Right lobe of liver (tissue), 6 donors: Measurements from ENCODE around the gene ZFP91. TPM values are rescaled to one million over a fixed set of nuclear protein-coding genes. Genes with fewer than 3 reads are reported as not detected.

Source experiments
- ATAC-seq, 4 donors: fragments of 200-7000 bp; cut with Tn5 transposase; one replicate each; pipeline ENCODE4 v1.9.1; 2020; ENCODE audit warnings: mild to moderate bottlenecking in 4 of 4, moderate library complexity in 4 of 4
- DNase-seq, 3 donors: peaks; one replicate each; pipeline ENCODE4 v3.0.0-alpha.2; 2020
- H3K27ac ChIP-seq, 3 donors: fragments of 200-600 bp; one replicate each; pipeline ENCODE4 v1.8.0; 2022
- H3K27me3 ChIP-seq, 2 donors: fragments of 200-600 bp; one replicate each; pipeline ENCODE4 v1.8.0; 2022
- H3K36me3 ChIP-seq, 4 donors: fragments of 200-600 bp; sonication (generic) in 1 of 4; one replicate each; pipeline versions ENCODE4 v1.5.1 to v1.8.0; 2017 to 2022; ENCODE audit warnings: control low read depth in 1 of 4
- H3K4me1 ChIP-seq, 4 donors: fragments of 200-600 bp; sonication (generic) in 1 of 4; one replicate each; pipeline versions ENCODE4 v1.5.1 to v1.8.0; 2017 to 2022; ENCODE audit warnings: control low read depth in 1 of 4
- H3K4me3 ChIP-seq, 3 donors: fragments of 200-600 bp; one replicate each; pipeline ENCODE4 v1.8.0; 2022
- H3K9me3 ChIP-seq, 4 donors: fragments of 200-600 bp; sonication (generic) in 1 of 4; one replicate each; pipeline versions ENCODE4 v1.5.1 to v1.8.0; 2017 to 2022; ENCODE audit warnings: control low read depth in 1 of 4
- POLR2A ChIP-seq: fragments of 450-650 bp; IDR thresholded peaks from one replicate; pipeline ENCODE4 v1.6.1; 2017; ENCODE audit warnings: antibody characterized with exemption, mild to moderate bottlenecking
- WGBS: methylation state at CpG from one replicate; pipeline ENCODE4 v1.1.6; 2018; ENCODE audit warnings: low coverage, low lambda C conversion rate; ENCODE audit not compliant: insufficient coverage; ENCODE audit errors: missing lambda C conversion rate; 5-methylcytosine and 5-hydroxymethylcytosine counted together
- intact Hi-C, 2 donors: fragments of 100-400 bp; cut with DNase I; formaldehyde crosslinking; loops; one replicate each; pipeline versions ENCODE4 v1.11.2 to v1.14.1; 2022
- total RNA-seq, 6 experiments: library from RNA; depleted of rRNA in 2 of 6; stranded (reverse); fragments of >200 nt in 2 of 6; fragmentation: NEBNext Ultra II Directional in 3 of 6; extraction: Animal tissue kit (Norgen Biotek cat#: 25700) in 3 of 6; gene quantifications; one replicate each; pipeline versions ENCODE4 v1.1.0 to v1.2.4, GENCODE V29; 2016 to 2023
- TF ChIP-seq, protein P1 (sequence below), 4 donors: fragments of 200-600 bp in 3 of 4; fragments of 450-650 bp in 1 of 4; IDR thresholded peaks; one replicate each; pipeline versions ENCODE4 v1.5.1 to v1.8.0; 2016 to 2022; ENCODE audit warnings: antibody characterized with exemption in 4 of 4, mild to moderate bottlenecking in 2 of 4
- donor health status: DM: no; HTN: yes; CAD: no.
- donor health status: DM: no; HTN: no; CAD: no.
- donor health status: DM: no; HTN: no; CAD: no.
- donor health status: DM: no; HTN: yes; CAD: no.
- donor health status: DM: no; HTN: yes; CAD: no.

Gene ZFP91
- total RNA-seq, 6 experiments from 2014 or later: 19.5 to 27.0 (median 24.3) TPM

- H3K4me1 ChIP-seq: no peaks in the 10 kb centered on the region
- intact Hi-C loops: no loop called here
- no peaks in the 10 kb centered on the region for H3K36me3 ChIP-seq
- DNase-seq: no peak
- 63% methylated on average over 1 of the region's 1 CpG for WGBS
- H3K27ac ChIP-seq: peak overlapping the region in 1 of 3 donors; percentile 24
- no peaks in the 10 kb centered on the region for H3K27me3 ChIP-seq
- H3K4me3 ChIP-seq: no peak overlapping the region
- ATAC-seq: peak; percentile 53 to 81 (median 62)
- TF ChIP-seq POLR2A: no peak
- TF ChIP-seq, protein P1, sequence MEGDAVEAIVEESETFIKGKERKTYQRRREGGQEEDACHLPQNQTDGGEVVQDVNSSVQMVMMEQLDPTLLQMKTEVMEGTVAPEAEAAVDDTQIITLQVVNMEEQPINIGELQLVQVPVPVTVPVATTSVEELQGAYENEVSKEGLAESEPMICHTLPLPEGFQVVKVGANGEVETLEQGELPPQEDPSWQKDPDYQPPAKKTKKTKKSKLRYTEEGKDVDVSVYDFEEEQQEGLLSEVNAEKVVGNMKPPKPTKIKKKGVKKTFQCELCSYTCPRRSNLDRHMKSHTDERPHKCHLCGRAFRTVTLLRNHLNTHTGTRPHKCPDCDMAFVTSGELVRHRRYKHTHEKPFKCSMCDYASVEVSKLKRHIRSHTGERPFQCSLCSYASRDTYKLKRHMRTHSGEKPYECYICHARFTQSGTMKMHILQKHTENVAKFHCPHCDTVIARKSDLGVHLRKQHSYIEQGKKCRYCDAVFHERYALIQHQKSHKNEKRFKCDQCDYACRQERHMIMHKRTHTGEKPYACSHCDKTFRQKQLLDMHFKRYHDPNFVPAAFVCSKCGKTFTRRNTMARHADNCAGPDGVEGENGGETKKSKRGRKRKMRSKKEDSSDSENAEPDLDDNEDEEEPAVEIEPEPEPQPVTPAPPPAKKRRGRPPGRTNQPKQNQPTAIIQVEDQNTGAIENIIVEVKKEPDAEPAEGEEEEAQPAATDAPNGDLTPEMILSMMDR (IDR thresholded peaks at IDR 0.05): no peak
- no peaks in the 10 kb centered on the region for H3K9me3 ChIP-seq
These were observed 61.6 kb downstream of the ZFP91 start for GRCh38 chr11:58640386-58641023.

DNA sequence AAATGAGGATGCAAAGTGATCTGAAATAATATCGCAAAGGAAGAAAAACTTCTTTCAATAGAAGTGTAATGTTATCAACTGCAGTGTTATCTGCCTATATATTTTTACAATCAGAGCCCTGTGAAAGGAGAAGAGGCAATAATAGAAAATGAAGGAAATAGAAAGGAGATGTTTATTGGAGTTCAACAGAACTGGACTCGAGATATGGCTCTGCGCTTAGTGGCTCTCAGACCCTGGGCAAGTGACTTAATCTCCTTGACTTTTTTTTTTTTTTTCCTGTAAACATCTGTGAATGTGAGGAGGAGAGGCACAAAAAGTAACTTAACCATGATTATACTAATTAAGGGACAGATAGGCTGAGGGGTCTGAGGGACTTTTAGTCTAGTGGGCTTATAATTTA lies 62.5 kb downstream of the ZFP91 start:
- Histone ChIP-seq H3K9me3 (no peaks in the 10 kb centered on the region), H3K27me3 (no peaks in the 10 kb centered on the region), H3K27ac (no peak overlapping the region), H3K4me3 (no peak overlapping the region), H3K4me1 (no peaks in the 10 kb centered on the region), H3K36me3 (no peaks in the 10 kb centered on the region)
- intact Hi-C loops: no loop called here
- ATAC-seq (peak in 1 of 4 donors; percentile 56), DNase-seq (no peak)
- WGBS: 57% methylated on average over 3 of the region's 3 CpGs
- TF ChIP-seq, protein P1 (IDR thresholded peaks at IDR 0.05): no peak
- TF ChIP-seq POLR2A: no peak

DNA sequence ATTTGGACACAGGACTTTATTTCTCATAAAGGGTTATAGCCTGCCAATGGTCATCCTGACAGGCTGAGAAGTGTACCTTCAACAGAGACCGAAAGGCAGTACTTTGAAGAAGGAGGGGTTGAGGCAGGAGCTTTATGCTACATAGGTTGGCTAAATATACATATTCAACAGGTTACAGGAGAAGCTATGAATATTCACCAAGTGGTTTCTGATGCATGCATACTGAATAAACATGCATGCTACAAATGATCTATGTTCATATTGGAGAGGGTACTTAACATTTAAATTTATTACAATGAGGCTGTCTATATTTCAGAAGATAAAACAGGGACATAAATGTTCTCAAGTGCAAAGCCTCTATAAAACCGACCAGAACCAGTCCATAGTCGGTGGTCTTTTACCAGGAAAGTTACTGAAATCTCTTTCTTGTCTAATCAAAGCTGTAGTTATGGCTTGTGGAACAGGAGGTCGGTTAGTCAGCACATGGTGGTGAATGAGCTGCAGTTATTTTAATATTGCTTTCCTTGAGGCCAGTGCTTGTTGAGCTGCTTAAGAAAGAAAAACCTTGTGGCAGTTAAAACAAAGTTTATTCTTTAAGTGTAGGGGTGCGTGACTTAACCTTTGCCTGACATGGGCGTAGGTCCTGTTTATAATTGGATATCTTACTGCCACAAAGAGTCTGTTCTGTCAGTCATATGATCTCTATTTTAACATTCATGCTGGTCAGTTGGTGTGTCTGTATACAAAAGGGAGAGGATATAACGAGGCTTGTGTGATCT lies 63.1 kb downstream of the ZFP91 start:
- Histone ChIP-seq H3K36me3 (no peaks in the 10 kb centered on the region), H3K9me3 (no peaks in the 10 kb centered on the region), H3K27ac (no peak overlapping the region), H3K27me3 (no peaks in the 10 kb centered on the region), H3K4me3 (no peak overlapping the region), H3K4me1 (no peaks in the 10 kb centered on the region)
- DNase-seq (no peak), ATAC-seq (no peak)
- intact Hi-C loops: no loop called here
- 71% methylated on average over 7 of the region's 7 CpGs for WGBS
- no peak for TF ChIP-seq POLR2A
- TF ChIP-seq, protein P1 (IDR thresholded peaks at IDR 0.05): no peak

DNA sequence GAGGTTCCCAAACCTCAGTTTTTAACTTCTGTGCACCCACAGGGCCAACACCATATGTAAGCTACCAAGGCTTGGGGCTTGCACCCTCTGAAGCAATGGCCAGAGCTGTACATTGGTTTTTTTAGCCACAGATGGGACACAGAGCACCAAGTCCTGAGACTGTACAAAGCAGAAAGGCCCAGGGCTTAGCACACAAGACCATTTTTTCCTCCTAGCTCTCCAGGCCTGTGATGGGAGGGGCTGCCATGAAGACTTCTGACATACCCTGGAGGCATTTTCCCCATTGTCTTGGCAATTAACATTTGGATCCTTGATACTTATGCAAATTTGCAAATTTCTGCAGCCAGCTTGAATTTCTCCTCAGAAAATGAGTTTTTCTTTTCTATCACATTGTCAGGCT lies 67.0 kb downstream of the ZFP91 start:
- no peak for ATAC-seq
- TF ChIP-seq, protein P1 (IDR thresholded peaks at IDR 0.05): no peak
- no peak for TF ChIP-seq POLR2A
- H3K4me3 ChIP-seq: no peak overlapping the region
- intact Hi-C loops: no loop called here
- no peak for DNase-seq
- H3K9me3 ChIP-seq: no peaks in the 10 kb centered on the region
- no peaks in the 10 kb centered on the region for H3K36me3 ChIP-seq
- H3K27ac ChIP-seq: no peak overlapping the region
- H3K27me3 ChIP-seq: no peaks in the 10 kb centered on the region
- no peaks in the 10 kb centered on the region for H3K4me1 ChIP-seq
